ENCODE measurements around the gene NOL3.

Gene NOL3

GRCh38 chr16:67148221-67148620 is 22.1 kb upstream of the NOL3 start:
- peaks cover 18% of the 10 kb centered on the region for H3K36me3 Mint-ChIP-seq (ENCODE audit: insufficient read depth)
- no peaks in the 10 kb centered on the region for H3K27me3 Mint-ChIP-seq
- H3K4me3 Mint-ChIP-seq = no peak overlapping the region
- H3K9me3 Mint-ChIP-seq = no peaks in the 10 kb centered on the region
- DNase-seq (ENCODE audit: low spot score in 2 of 2) (no peak), ATAC-seq (replicated peaks; ENCODE audit: extremely low read depth, poor library complexity, severe bottlenecking) (no peak)
- H3K4me1 Mint-ChIP-seq = peaks cover 18% of the 10 kb centered on the region
- H3K27ac Mint-ChIP-seq (ENCODE audit: low read depth) = no peak overlapping the region

GRCh38 chr16:67148656-67149275 is 21.6 kb upstream of the NOL3 start:
- DNase-seq (ENCODE audit: low spot score in 2 of 2) = no peak

DNA sequence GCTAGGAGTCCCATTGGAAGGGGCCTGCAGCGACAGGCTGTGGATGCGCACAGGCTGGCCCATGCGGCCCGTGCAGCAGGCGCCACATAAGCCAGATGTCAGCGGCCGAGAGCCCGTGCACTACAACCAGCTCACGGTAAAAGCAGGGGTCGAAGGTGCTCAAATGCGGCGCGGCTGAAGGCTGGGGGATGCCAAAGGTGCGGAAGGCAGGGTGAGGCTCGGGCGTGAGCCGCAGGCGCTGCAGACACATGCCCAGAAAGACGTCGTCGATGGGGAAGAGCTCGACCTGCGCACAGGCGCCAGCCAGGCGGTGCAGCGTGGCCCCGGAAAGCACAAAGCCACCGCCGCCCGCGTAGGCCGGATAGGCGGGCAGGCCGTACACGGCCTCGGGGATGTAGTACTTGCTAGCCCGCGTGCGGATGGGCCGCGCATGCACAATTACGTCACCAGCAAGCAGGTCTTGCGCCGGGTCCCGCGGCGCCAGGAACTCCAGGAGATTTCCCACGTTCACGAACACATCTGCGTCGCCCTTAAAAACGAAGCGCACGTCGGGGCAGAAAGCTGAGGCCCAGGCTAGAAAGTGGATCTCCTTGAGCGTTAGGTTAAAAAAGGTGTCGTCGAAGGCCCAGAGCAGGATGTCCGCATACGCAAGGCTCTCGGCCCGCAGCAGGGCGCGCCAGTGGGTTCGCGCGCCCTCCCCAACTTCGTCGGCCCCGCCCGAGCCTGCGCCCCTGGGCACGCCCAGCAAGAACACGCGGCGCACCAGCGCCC is 20.9 kb upstream of the NOL3 start:
- Mint-ChIP-seq H3K4me3 (peak overlapping the region; percentile 68), H3K36me3 (ENCODE audit: insufficient read depth) (peaks cover 18% of the 10 kb centered on the region), H3K27me3 (no peaks in the 10 kb centered on the region), H3K4me1 (peaks cover 27% of the 10 kb centered on the region), H3K27ac (ENCODE audit: low read depth) (peak overlapping the region; percentile 69), H3K9me3 (no peaks in the 10 kb centered on the region)
- no peak for DNase-seq (ENCODE audit: low spot score in 2 of 2)
- ATAC-seq (replicated peaks; ENCODE audit: extremely low read depth, poor library complexity, severe bottlenecking) = no peak

More at GRCh38 chr16:67148656-67149275, 21.6 kb upstream of the NOL3 start:
- no peaks in the 10 kb centered on the region for H3K9me3 Mint-ChIP-seq
- H3K4me3 Mint-ChIP-seq = peak overlapping the region; percentile 68
- H3K27me3 Mint-ChIP-seq = no peaks in the 10 kb centered on the region
- peaks cover 18% of the 10 kb centered on the region for H3K36me3 Mint-ChIP-seq (ENCODE audit: insufficient read depth)
- peaks cover 23% of the 10 kb centered on the region for H3K4me1 Mint-ChIP-seq
- H3K27ac Mint-ChIP-seq (ENCODE audit: low read depth) = peak overlapping the region; percentile 69
- no peak for ATAC-seq (replicated peaks; ENCODE audit: extremely low read depth, poor library complexity, severe bottlenecking)

- no peaks in the 10 kb centered on the region for H3K27me3 Mint-ChIP-seq
- peak overlapping the region; percentile 76 for H3K4me3 Mint-ChIP-seq
- peaks cover 14% of the 10 kb centered on the region for H3K36me3 Mint-ChIP-seq (ENCODE audit: insufficient read depth)
- no peak for DNase-seq (ENCODE audit: low spot score in 2 of 2)
- peaks cover 27% of the 10 kb centered on the region for H3K4me1 Mint-ChIP-seq
- peak; percentile 48 for ATAC-seq (replicated peaks; ENCODE audit: extremely low read depth, poor library complexity, severe bottlenecking)
- no peaks in the 10 kb centered on the region for H3K9me3 Mint-ChIP-seq
- no peak overlapping the region for H3K27ac Mint-ChIP-seq (ENCODE audit: low read depth)
Observed at GRCh38 chr16:67150047-67150832, 20.1 kb upstream of the NOL3 start.

- Mint-ChIP-seq H3K36me3 (ENCODE audit: insufficient read depth) (peaks cover 14% of the 10 kb centered on the region), H3K27ac (ENCODE audit: low read depth) (no peak within 1 kb of the TSS), H3K27me3 (no peaks in the 10 kb centered on the region), H3K4me3 (peak within 1 kb of the TSS; percentile 76), H3K9me3 (no peaks in the 10 kb centered on the region), H3K4me1 (peaks cover 30% of the 10 kb centered on the region)
- DNase-seq (ENCODE audit: low spot score in 2 of 2) (no peak), ATAC-seq (replicated peaks; ENCODE audit: extremely low read depth, poor library complexity, severe bottlenecking) (peak; percentile 41)
Observed at GRCh38 chr16:67150833-67151396, 19.4 kb upstream of the NOL3 start, which contains the start of gene B3GNT9. Gene B3GNT9 (minus strand): TSS chr16:67150998. CDS start chr16:67150485, 513 bp downstream.

GRCh38 chr16:67151431-67152097 is 18.8 kb upstream of the NOL3 start:
- ATAC-seq (replicated peaks; ENCODE audit: extremely low read depth, poor library complexity, severe bottlenecking) (no peak), DNase-seq (ENCODE audit: low spot score in 2 of 2) (no peak)
- no peaks in the 10 kb centered on the region for H3K27me3 Mint-ChIP-seq
- peak overlapping the region; percentile 76 for H3K4me3 Mint-ChIP-seq
- H3K27ac Mint-ChIP-seq (ENCODE audit: low read depth) = no peak overlapping the region
- H3K36me3 Mint-ChIP-seq (ENCODE audit: insufficient read depth) = peaks cover 10% of the 10 kb centered on the region
- peaks cover 37% of the 10 kb centered on the region for H3K4me1 Mint-ChIP-seq
- no peaks in the 10 kb centered on the region for H3K9me3 Mint-ChIP-seq

DNA sequence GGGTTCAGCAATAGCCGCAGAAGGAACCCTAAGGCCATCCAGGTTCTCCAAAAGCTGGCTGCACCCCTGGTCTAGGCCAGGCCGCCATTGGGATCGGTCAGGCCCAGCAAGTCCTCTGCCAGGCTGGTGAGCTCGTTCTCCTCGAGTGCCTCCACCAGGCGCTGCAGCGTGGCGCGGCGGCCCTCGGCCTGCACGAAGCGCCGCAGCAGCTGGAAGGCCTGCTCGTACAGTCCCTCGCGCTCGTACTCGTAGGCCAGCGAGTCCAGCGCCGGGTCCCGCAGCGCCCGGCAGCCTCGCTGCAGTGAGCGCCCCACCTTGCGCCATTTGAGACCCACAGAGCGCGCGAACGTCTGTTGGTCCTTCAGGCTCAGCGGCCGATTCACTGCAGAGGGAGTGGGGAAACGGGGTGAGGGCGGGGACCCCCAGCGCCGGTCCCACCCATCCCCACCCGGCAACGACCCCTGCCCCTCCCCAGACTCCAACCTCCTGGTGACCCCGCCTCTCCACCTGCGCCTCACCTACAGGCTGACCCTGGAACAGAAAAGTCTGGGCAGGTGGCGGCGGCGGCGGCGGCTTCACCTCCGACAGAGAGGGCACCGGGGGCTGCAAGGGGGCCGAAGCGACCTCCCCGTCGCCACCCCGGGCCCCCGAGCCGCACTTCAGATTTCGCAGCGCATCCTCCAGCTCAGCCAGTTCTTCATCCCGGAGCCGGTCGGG is 15.6 kb upstream of the NOL3 start:
- Mint-ChIP-seq H3K4me1 (peaks cover 61% of the 10 kb centered on the region), H3K27ac (ENCODE audit: low read depth) (peak overlapping the region; percentile 90), H3K36me3 (ENCODE audit: insufficient read depth) (peaks cover 15% of the 10 kb centered on the region), H3K27me3 (no peaks in the 10 kb centered on the region), H3K9me3 (no peaks in the 10 kb centered on the region), H3K4me3 (peak overlapping the region; percentile 71)
- no peak for ATAC-seq (replicated peaks; ENCODE audit: extremely low read depth, poor library complexity, severe bottlenecking)
- no peak for DNase-seq (ENCODE audit: low spot score in 2 of 2)

GRCh38 chr16:67155295-67156142 is 14.8 kb upstream of the NOL3 start:
- Mint-ChIP-seq H3K4me3 (peak overlapping the region; percentile 83), H3K27ac (ENCODE audit: low read depth) (peak overlapping the region; percentile 90), H3K4me1 (peaks cover 61% of the 10 kb centered on the region), H3K9me3 (no peaks in the 10 kb centered on the region), H3K36me3 (ENCODE audit: insufficient read depth) (peaks cover 20% of the 10 kb centered on the region), H3K27me3 (no peaks in the 10 kb centered on the region)
- peak; percentile 61 to 74 for DNase-seq (ENCODE audit: low spot score in 2 of 2)
- ATAC-seq (replicated peaks; ENCODE audit: extremely low read depth, poor library complexity, severe bottlenecking) = peak; percentile 24

DNA sequence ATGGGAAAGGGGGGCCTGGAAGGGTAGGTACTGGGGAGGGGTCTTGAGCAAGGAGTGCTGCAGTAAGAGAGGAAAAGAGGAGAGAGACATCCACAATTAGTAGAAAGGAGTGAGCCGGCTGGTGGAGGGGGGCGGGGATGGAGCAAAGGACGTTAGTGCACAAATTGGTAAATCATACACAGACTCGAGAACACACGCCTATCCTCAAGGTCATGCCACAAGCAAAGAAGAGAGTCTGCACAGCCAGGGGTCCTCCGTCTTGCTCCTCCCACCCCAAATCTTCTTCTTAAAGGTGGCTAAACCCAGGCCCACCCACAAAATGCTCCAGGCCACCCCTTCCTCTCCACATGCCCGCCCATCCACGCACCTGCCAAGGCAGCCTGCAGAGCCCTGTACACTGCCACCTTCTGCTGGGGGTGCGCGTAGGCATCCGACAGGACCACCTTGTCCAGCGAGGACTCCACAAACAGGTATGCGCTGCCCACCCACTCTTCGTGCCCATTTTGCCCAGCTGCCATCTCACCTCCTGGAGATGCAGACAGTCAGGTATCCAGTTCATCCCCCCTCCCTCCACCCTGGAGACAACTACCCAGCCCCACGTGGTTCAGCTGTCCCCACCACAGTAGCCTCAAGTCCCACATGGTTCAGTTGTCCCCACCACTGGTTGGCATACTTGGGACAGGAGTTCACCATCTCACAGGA is 14.0 kb upstream of the NOL3 start:
- no peaks in the 10 kb centered on the region for H3K27me3 Mint-ChIP-seq
- ATAC-seq (replicated peaks; ENCODE audit: extremely low read depth, poor library complexity, severe bottlenecking) (no peak), DNase-seq (ENCODE audit: low spot score in 2 of 2) (no peak)
- H3K4me3 Mint-ChIP-seq = peak overlapping the region; percentile 83
- H3K36me3 Mint-ChIP-seq (ENCODE audit: insufficient read depth) = peaks cover 25% of the 10 kb centered on the region
- H3K4me1 Mint-ChIP-seq = peaks cover 64% of the 10 kb centered on the region
- H3K9me3 Mint-ChIP-seq = no peaks in the 10 kb centered on the region
- peak overlapping the region; percentile 90 for H3K27ac Mint-ChIP-seq (ENCODE audit: low read depth)

DNA sequence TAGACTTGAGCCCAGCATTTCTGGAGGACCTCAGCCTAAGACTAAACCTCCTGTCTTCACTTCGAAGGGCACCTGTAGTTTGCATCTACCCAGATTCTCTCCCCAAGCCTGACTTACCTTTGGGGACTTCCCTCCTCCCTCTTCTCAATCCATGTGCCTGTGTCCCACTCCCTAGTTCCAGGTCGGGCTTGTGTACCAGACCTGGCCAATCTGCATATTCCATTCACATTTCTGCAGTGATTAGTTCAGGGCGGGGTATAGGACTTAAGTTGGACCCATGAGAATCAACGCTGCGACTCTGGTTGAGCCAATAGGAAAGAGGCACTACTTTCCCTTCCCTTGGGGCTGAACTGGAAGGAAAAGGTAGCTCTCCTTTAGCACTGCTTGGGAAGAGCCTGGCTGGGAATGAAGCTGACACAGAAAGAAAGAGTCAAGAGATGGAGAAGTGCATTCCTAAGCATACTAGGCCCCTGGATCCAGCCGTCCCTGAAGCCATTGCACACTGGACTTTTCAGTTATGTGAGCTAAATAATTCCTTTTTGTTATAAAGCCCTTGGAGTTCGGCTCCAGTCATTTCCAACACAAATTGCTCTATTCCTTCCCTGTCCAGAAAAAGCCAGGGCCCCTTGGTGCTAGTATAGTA is 13.1 kb upstream of the NOL3 start:
- no peak for ATAC-seq (replicated peaks; ENCODE audit: extremely low read depth, poor library complexity, severe bottlenecking)
- H3K36me3 Mint-ChIP-seq (ENCODE audit: insufficient read depth) = peaks cover 24% of the 10 kb centered on the region
- H3K27ac Mint-ChIP-seq (ENCODE audit: low read depth) = peak overlapping the region; percentile 97
- H3K4me3 Mint-ChIP-seq = peak overlapping the region; percentile 83
- H3K9me3 Mint-ChIP-seq = no peaks in the 10 kb centered on the region
- H3K4me1 Mint-ChIP-seq = peaks cover 57% of the 10 kb centered on the region
- DNase-seq (ENCODE audit: low spot score in 2 of 2) = no peak
- H3K27me3 Mint-ChIP-seq = peaks cover 3% of the 10 kb centered on the region
